Heart right ventricle (tissue), 16 donors: ENCODE data around the gene ME3. TPM values are rescaled to one million over a fixed set of nuclear protein-coding genes. Genes with fewer than 3 reads are reported as not detected.
A peak's percentile ranks its signal among the peaks of the same experiment; 100 is the strongest.

ENCODE experiments used
- ATAC-seq, 8 donors: fragments of 200-7000 bp; cut with Tn5 transposase; one replicate each; pipeline ENCODE4 v1.9.1; 2020; ENCODE audit warnings: mild to moderate bottlenecking in 8 of 8, moderate library complexity in 8 of 8, moderate number of reproducible peaks in 1 of 8
- DNase-seq, 2 donors: peaks; one replicate each; pipeline ENCODE4 v3.0.0-alpha.2; 2020
- H3K27ac ChIP-seq, 10 donors: fragments of 200-600 bp; sonication (generic) in 2 of 10; one replicate each; pipeline versions ENCODE4 v1.5.0 to v1.8.0; 2020 to 2022; ENCODE audit warnings: mild to moderate bottlenecking in 3 of 10
- H3K27me3 ChIP-seq, 7 donors: fragments of 200-600 bp; one replicate each; pipeline ENCODE4 v1.8.0; 2021 to 2022; ENCODE audit warnings: mild to moderate bottlenecking in 2 of 7
- H3K36me3 ChIP-seq, 9 donors: fragments of 200-600 bp; sonication (generic) in 1 of 9; one replicate each; pipeline versions ENCODE4 v1.5.0 to v1.8.0; 2020 to 2022; ENCODE audit warnings: mild to moderate bottlenecking in 2 of 9
- H3K4me1 ChIP-seq, 9 donors: fragments of 200-600 bp; sonication (generic) in 1 of 9; one replicate each; pipeline versions ENCODE4 v1.5.0 to v1.8.0; 2020 to 2022; ENCODE audit warnings: mild to moderate bottlenecking in 4 of 9
- H3K4me3 ChIP-seq, 10 donors: fragments of 200-600 bp; sonication (generic) in 2 of 10; one replicate each; pipeline versions ENCODE4 v1.5.0 to v1.8.0; 2020 to 2022; ENCODE audit warnings: mild to moderate bottlenecking in 7 of 10, moderate library complexity in 2 of 10
- H3K9me3 ChIP-seq, 11 donors: fragments of 200-600 bp in 10 of 11; sonication (generic) in 2 of 11; one replicate each; pipeline versions ENCODE4 v1.5.0 to v1.8.0; 2013 to 2022; ENCODE audit warnings: mild to moderate bottlenecking in 2 of 11, control low read depth in 1 of 11, moderate library complexity in 1 of 11
- CTCF ChIP-seq, 9 donors: fragments of 200-600 bp; sonication (generic) in 2 of 9; IDR thresholded peaks; one replicate each; pipeline versions ENCODE4 v1.5.0 to v1.8.0; 2021 to 2022; ENCODE audit warnings: antibody characterized with exemption in 9 of 9, mild to moderate bottlenecking in 5 of 9, moderate library complexity in 1 of 9
- WGBS, 2 donors: extraction: QIAGEN DNeasy Blood & Tissue Kit; methylation state at CpG; one replicate each; pipeline ENCODE4 v1.1.7; 2013; ENCODE audit warnings: inconsistent platforms in 1 of 2; 5-methylcytosine and 5-hydroxymethylcytosine counted together
- intact Hi-C, 10 donors: fragments of 100-400 bp; cut with DNase I; formaldehyde crosslinking; loops; one replicate each; pipeline versions ENCODE4 v1.11.1 to v1.14.2; 2022
- polyA plus RNA-seq, 2 donors: library from polyadenylated mRNA; stranded (reverse); fragments of 200-250 nt; gene quantifications; one replicate each; pipeline ENCODE4 v1.2.3, GENCODE V29; 2013
- total RNA-seq, 10 donors: library from RNA; stranded (reverse); fragmentation: NEBNext Ultra II Directional in 3 of 10; extraction: Animal tissue kit (Norgen Biotek cat#: 25700) in 3 of 10; gene quantifications; one replicate each; pipeline versions ENCODE4 v1.2.1 to v1.2.4, GENCODE V29; 2021 to 2023
- donor health status: Arrhythmogenic right ventricular cardiomyopathy.
- donor health status: ischemic (EF 13 %, LVEDD 7.1; RV severe dilation, severe dysfunction).
- donor health status: healthy with polysubstance abuse.
- donor health status: DM: no; HTN: yes; CAD: no.
- donor health status: DM: no; HTN: no; CAD: no.
- donor health status: ischemic (EF 25% LVEDD 6.9; RV normal size, moderate dysfunction).
- donor health status: ischemic (EF 25% LVEDD 5.7; RV mildly dilated, moderate dysfunction).
- donor health status: healthy.
- donor health status: DM: yes; HTN: yes; CAD: no.
- donor health status: Ischemic cardiomyopathy.
- donor health status: ischemic (EF 35%, LVEDD 5.7; RV mildly dilated, moderate dysfunction).
- donor health status: nonischemic (EF 11% LVEDD 7.7; RV severe dilation, severe dysfunction).
- donor health status: DM: yes; HTN: yes; CAD: no.
- donor health status: PGD.
- donor health status: ischemic (EF 29% LVEDD 5.4; RV normal size, mild dysfunction).
- donor health status: nonischemic (EF 23%, LVEDD 6.1; RV moderate dilation, normal function).

ME3 gene
- total and polyA plus RNA-seq, 12 donors, result 17.2 to 46.8 (median 33.7) TPM

GRCh38 chr11:86519064-86519911 is 153.1 kb downstream of the ME3 start:
- peak in 1 of 2 donors; percentile 39 for DNase-seq
- no peak for TF ChIP-seq CTCF (IDR thresholded peaks at IDR 0.05)
- no peaks in the 10 kb centered on the region for H3K36me3 ChIP-seq
- no peaks in the 10 kb centered on the region for H3K27me3 ChIP-seq
- ATAC-seq, result peak; percentile 62 to 82 (median 72)
- no peaks in the 10 kb centered on the region for H3K9me3 ChIP-seq
- H3K4me3 ChIP-seq, result no peak overlapping the region
- 21 to 26% methylated on average over 5 of the region's 5 CpGs for WGBS, 2 donors
- H3K4me1 ChIP-seq, result peaks cover 9 to 60% (median 45%) of the 10 kb centered on the region in 9 donors
- intact Hi-C loops, result loop anchor here in 1 of 10 donors (5.0 kb wide), 1 partner anchor 62 kb away; no protein-coding TSS in a partner anchor
- peak overlapping the region; percentile 35 to 77 (median 60) for H3K27ac ChIP-seq

GRCh38 chr11:86518211-86518610 is 154.2 kb downstream of the ME3 start:
- intact Hi-C loops, result loop anchor here in 1 of 10 donors (5.0 kb wide), 1 partner anchor 61 kb away; no protein-coding TSS in a partner anchor
- Histone ChIP-seq H3K4me1 (peaks cover 9 to 50% (median 39%) of the 10 kb centered on the region in 9 donors), H3K27ac (peak overlapping the region in 5 of 10 donors; percentile 6 to 77 (median 71)), H3K9me3 (no peaks in the 10 kb centered on the region), H3K27me3 (no peaks in the 10 kb centered on the region), H3K4me3 (no peak overlapping the region), H3K36me3 (no peaks in the 10 kb centered on the region)
- 78 to 83% methylated on average over 6 of the region's 6 CpGs for WGBS, 2 donors
- no peak for ATAC-seq
- TF ChIP-seq CTCF (IDR thresholded peaks at IDR 0.05), result no peak
- no peak for DNase-seq

GRCh38 chr11:86517557-86517956 is 154.9 kb downstream of the ME3 start:
- 96% methylated on average over 1 of the region's 1 CpG for WGBS, 2 donors

More at GRCh38 chr11:86517557-86517956, 154.9 kb downstream of the ME3 start:
- Histone ChIP-seq H3K9me3 (no peaks in the 10 kb centered on the region), H3K27me3 (no peaks in the 10 kb centered on the region), H3K36me3 (no peaks in the 10 kb centered on the region), H3K4me3 (no peak overlapping the region), H3K4me1 (peaks cover 9 to 57% (median 37%) of the 10 kb centered on the region in 9 donors), H3K27ac (no peak overlapping the region)
- no peak for DNase-seq
- no peak for TF ChIP-seq CTCF (IDR thresholded peaks at IDR 0.05)
- intact Hi-C loops, result loop anchor here in 1 of 10 donors (5.0 kb wide), 1 partner anchor 60 kb away; no protein-coding TSS in a partner anchor
- ATAC-seq, result no peak
